Measurements from ENCODE around the gene NUDT13. TPM values are rescaled to one million over a fixed set of nuclear protein-coding genes. Genes with fewer than 3 reads are reported as not detected.
"Not testable (repeated sequence)": the region's sequence is repeated elsewhere in the genome, so short reads cannot be mapped to it uniquely, and the experiment has no call there.

Gene NUDT13
- total RNA-seq, 2 experiments from 2014 or later, result 0.72 to 0.83 TPM

DNA sequence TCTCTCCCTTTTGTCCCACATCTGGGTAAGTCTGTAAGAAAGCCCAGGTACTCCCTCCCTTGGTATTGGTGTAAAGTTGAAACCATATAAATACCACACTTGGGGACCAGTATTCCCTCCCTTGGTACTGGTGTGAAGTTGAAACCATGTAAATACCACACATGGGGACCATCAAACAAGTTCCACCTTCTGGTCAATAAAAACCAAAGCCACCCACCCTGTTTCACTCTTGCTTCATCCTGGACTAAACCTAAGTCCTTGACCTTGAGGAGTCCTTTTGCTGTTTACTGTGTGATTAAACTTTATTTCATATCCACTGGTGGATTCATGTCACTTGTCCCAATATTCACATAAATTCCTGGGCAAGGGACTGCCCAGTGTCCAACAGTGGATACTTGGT is 22.0 kb upstream of the NUDT13 start:
- Mint-ChIP-seq H3K27ac (no peak overlapping the region), H3K4me3 (no peak overlapping the region), H3K4me1 (ENCODE audit: low read depth) (peaks cover 10% of the 10 kb centered on the region), H3K36me3 (ENCODE audit: low read depth) (no peaks in the 10 kb centered on the region), H3K27me3 (ENCODE audit: low read depth) (no peaks in the 10 kb centered on the region), H3K9me3 (no peaks in the 10 kb centered on the region)
- CTCF ChIA-PET, result interaction anchor here (1.4 kb wide), 1 partner anchor 71 kb away, joined by 5 read pairs; no protein-coding TSS in a partner anchor
- no peak for DNase-seq
- intact Hi-C loops (cut with micrococcal nuclease), result no loop called here

DNA sequence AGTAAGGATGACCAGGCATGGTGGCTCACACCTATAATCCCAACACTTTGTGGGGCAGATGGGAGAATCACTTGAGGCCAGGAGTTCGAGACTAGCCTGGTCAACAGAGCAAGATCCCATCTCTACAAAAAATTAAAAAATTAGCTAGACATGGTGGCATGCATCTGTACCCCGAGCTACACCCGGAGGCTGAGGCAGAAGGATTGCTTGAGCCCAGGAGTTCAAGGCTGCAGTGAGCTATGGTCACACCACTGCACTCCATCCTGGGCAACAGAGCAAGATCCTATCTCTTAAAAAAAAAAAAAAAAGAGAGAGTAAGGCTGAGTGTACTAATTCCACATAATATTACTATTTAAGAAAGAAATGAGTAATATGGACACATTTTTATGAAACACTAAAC is 17.4 kb upstream of the NUDT13 start:
- no peak overlapping the region for H3K27ac Mint-ChIP-seq
- DNase-seq, result no peak
- peaks cover 32% of the 10 kb centered on the region for H3K4me1 Mint-ChIP-seq (ENCODE audit: low read depth)
- H3K27me3 Mint-ChIP-seq (ENCODE audit: low read depth), result no peaks in the 10 kb centered on the region
- CTCF ChIA-PET, result interaction anchor here (1.6 kb wide), 1 partner anchor 15 kb away, joined by 4 read pairs; no protein-coding TSS in a partner anchor
- H3K9me3 Mint-ChIP-seq, result no peaks in the 10 kb centered on the region
- H3K4me3 Mint-ChIP-seq, result no peak overlapping the region
- intact Hi-C loops (cut with micrococcal nuclease), result no loop called here
- H3K36me3 Mint-ChIP-seq (ENCODE audit: low read depth), result no peaks in the 10 kb centered on the region

DNA sequence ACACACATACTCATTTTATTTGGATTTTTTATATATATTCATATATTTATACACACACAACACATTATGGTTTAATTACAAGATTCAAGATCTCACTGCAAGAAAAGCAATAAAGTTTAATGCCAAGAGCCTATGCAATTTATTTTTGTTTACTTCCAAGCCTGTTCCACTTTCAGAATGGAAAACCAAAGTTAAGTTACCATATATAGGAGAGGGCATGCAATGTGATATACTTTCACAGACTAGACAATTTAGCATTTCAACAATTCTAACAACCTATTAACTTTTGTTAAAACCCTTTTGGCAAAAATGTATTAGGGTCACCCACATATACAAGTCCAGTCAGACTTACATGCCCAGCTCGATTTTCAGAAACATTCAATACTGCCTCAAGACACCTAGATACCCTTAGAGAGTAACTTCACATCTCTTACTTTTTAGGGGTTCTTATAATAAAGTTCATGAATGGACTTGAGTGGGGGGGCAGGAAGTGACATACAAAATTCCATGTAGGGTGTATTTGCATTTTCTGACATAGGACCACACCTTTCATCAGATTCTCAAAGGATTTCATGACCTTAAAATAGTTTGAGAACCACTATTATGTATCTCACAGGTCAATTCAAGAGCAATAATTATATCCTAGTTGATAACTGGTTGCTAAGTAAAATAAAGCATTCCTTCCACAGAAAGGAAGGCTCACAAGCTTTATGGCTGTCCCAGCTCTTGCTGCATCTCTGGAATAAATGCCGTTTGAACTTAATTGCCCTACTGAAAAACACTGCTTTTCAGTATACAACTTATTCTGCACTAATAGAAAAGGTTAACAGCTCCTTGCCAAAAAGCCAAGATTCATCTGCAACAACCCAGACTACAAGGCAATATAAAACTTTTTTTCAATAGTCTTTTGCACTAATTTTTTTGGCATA is 16.1 kb upstream of the NUDT13 start:
- DNase-seq, result no peak
- CTCF ChIA-PET, result interaction anchor here (1.3 to 2.5 kb wide), 3 partner anchors 15 to 65 kb away, joined by 3 to 10 read pairs (median 4); no protein-coding TSS in a partner anchor
- no peaks in the 10 kb centered on the region for H3K36me3 Mint-ChIP-seq (ENCODE audit: low read depth)
- H3K4me1 Mint-ChIP-seq (ENCODE audit: low read depth), result peaks cover 33% of the 10 kb centered on the region
- no peaks in the 10 kb centered on the region for H3K27me3 Mint-ChIP-seq (ENCODE audit: low read depth)
- intact Hi-C loops (cut with micrococcal nuclease), result no loop called here
- peak overlapping the region; percentile 24 for H3K27ac Mint-ChIP-seq
- H3K4me3 Mint-ChIP-seq, result peak overlapping the region; percentile 52
- no peaks in the 10 kb centered on the region for H3K9me3 Mint-ChIP-seq

DNA sequence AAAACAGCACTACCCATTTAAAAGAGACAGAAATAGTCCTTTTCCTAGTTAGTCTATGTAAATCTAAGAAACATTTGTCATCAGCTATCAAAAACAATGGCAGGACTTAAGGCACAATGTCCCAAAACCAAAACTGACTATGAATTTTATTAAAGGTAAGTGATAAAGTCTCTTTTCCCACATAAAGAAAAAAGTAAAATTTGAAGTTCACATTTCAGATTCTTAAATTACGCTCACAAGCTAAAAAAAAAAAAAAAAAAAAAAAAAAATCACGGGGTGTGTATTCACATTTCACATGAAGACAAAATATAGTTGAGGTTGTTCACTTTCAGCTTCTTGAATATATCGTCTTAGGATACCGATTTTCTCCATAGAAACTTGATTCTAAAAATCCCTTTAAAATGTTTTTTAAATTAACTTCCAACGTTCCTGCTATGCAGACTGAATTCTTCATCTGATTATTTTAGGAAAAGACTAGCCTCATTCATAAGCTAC is 15.2 kb upstream of the NUDT13 start:
- Mint-ChIP-seq H3K36me3 (ENCODE audit: low read depth) (no peaks in the 10 kb centered on the region), H3K27me3 (ENCODE audit: low read depth) (no peaks in the 10 kb centered on the region), H3K27ac (no peak overlapping the region), H3K4me1 (ENCODE audit: low read depth) (peaks cover 33% of the 10 kb centered on the region), H3K4me3 (peak overlapping the region; percentile 83), H3K9me3 (no peaks in the 10 kb centered on the region)
- DNase-seq, result no peak
- intact Hi-C loops (cut with micrococcal nuclease), result loop anchor here (5.0 kb wide), 1 partner anchor 1732 kb away; the partner anchor contains the start of gene KAT6B
- CTCF ChIA-PET, result interaction anchor here (2.5 kb wide), 1 partner anchor 64 kb away, joined by 10 read pairs; no protein-coding TSS in a partner anchor

DNA sequence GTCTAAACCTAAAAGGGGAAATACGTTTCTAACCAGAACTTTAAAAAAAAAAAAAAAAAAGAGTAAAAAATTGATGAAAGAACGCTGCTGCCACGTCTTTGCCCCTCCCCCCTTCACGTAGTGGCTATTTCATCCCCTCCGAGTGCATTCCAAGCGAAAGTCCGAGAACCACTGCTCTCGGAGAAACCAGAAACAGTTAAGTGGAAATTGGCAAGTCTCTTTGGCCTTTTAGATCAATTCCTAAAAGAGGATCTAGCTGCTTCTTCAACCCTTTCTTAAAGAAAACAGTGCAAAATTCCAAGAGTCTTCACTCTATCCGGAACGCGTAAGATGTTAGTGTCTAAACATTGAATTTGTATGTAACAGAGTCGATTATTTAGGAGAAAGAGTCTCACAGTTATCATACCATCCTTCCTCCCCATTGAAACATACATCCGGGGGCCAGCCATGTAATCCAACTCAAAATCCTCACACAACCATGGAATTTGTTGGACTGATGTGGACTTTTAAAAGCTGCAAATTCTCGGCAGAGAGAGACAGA is 14.7 kb upstream of the NUDT13 start:
- peak; percentile 42 for DNase-seq
- Mint-ChIP-seq H3K36me3 (ENCODE audit: low read depth) (no peaks in the 10 kb centered on the region), H3K4me1 (ENCODE audit: low read depth) (peaks cover 33% of the 10 kb centered on the region), H3K9me3 (no peaks in the 10 kb centered on the region), H3K27ac (peak overlapping the region; percentile 93), H3K27me3 (ENCODE audit: low read depth) (no peaks in the 10 kb centered on the region), H3K4me3 (peak overlapping the region; percentile 83)
- intact Hi-C loops (cut with micrococcal nuclease), result loop anchor here (1.0 to 5.0 kb wide), 7 partner anchors 64 to 1732 kb away; partner anchors contain the start of genes CFAP70, DNAJC9, KAT6B and MICU1
- CTCF ChIA-PET, result interaction anchor here (0.7 to 2.5 kb wide), 4 partner anchors 14 to 174 kb away, joined by 3 to 10 read pairs (median 6); partner anchors contain the start of gene NUDT13

DNA sequence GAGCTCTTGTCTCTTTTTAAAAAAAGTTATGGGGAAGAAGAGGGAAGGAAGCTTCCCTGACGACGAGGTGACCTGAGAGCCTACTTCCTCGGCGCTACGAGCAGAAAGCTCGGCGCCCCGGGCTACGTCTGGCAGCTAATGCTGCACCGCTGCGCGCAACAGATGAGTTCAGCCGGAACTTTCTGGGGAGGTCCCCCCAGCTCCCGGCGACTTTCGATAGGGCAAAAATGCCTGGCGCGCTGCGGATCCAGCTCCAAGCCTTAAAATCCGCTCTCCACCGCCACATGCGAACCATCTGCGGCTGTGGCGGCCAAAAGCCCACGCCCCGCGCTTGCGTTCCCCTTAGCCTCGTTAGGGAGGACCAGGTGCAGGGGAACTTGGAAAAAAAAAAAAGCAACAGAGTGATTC is 14.2 kb upstream of the NUDT13 start:
- peaks cover 33% of the 10 kb centered on the region for H3K4me1 Mint-ChIP-seq (ENCODE audit: low read depth)
- H3K4me3 Mint-ChIP-seq, result peak overlapping the region; percentile 83
- peak; percentile 83 for DNase-seq
- no peaks in the 10 kb centered on the region for H3K9me3 Mint-ChIP-seq
- H3K27ac Mint-ChIP-seq, result peak overlapping the region; percentile 93
- intact Hi-C loops (cut with micrococcal nuclease), result loop anchor here (1.0 to 5.0 kb wide), 7 partner anchors 63 to 1731 kb away; partner anchors contain the start of genes CFAP70, DNAJC9, KAT6B and MICU1
- H3K36me3 Mint-ChIP-seq (ENCODE audit: low read depth), result no peaks in the 10 kb centered on the region
- H3K27me3 Mint-ChIP-seq (ENCODE audit: low read depth), result no peaks in the 10 kb centered on the region
- CTCF ChIA-PET, result interaction anchor here (0.7 to 2.5 kb wide), 4 partner anchors 14 to 173 kb away, joined by 3 to 10 read pairs (median 6); partner anchors contain the start of gene NUDT13

DNA sequence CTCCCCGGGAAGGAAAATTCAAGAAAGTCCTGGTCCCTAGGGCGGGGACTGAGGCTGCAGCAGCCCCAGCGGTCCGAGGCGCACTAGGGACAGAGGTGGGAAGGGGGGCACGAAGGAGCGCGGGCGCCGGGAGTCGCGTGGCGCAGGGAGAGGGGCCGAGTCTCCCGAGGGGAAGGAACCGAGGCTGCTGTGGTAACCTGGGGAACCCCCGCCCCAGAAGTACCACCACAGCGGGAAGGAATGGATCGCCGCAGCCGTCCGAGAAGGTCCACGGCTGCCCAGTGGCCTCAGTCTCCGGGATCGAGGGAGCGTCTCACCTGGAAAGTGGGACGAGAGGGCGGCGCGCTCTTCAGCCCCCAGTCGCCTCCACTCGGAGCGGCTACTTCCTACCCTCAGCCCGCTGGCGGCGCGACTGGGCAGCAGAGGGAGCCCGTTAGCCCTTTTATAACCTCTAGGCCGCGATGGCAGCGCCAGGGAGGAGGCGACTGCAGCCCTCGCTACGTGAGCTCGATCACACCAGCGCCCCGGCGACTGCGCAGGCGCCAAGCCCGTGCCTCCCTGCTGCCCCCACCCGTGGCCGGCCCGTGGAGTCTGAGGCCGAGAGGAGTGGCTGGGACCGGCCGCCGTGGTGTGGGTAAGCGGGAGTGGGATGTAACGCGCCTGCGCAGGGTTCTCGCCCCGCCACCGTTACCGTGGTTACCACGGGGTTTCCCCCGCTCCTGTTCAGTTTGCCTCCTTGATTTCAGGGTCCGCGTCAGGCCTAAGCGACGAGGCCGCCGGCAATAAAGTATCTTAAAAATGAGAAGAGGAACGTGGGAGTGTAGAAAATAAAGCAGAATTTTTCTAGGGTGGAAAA is 13.6 kb upstream of the NUDT13 start, which contains the start of gene P4HA1:
Gene P4HA1 (minus strand): TSS at position 418 of the 856 bp plus-strand sequence. CDS start 21,983 bp downstream, outside the sequence.
- intact Hi-C loops (cut with micrococcal nuclease), result loop anchor here (1.0 to 5.0 kb wide), 9 partner anchors 14 to 1731 kb away; partner anchors contain the start of genes CFAP70, DNAJC9, KAT6B and MICU1

DNA sequence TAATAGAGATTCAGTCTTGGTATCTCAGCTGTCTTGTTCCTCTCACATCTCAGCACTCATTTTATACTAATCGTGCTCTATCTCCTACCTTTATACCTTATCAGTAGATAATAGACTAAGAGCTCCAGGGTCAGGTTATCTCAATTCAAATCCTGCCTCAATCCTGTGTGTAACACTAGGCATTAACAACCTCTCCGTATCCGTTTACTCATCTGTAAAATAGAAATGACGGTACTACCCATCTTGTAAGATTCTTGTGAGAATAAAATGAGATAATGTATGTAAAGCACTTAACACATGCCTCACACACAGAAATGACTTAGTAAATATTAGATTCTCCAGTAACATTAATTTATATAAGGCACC is 13.0 kb upstream of the NUDT13 start:
- H3K27me3 Mint-ChIP-seq (ENCODE audit: low read depth), result no peaks in the 10 kb centered on the region
- intact Hi-C loops (cut with micrococcal nuclease), result loop anchor here (1.0 to 5.0 kb wide), 6 partner anchors 13 to 1730 kb away; partner anchors contain the start of genes CFAP70, KAT6B, MICU1 and NUDT13
- no peak for DNase-seq
- peak overlapping the region; percentile 93 for H3K27ac Mint-ChIP-seq
- CTCF ChIA-PET, result interaction anchor here (0.6 to 4.0 kb wide), 6 partner anchors 8 to 870 kb away, joined by 3 to 16 read pairs (median 4); partner anchors contain the start of gene NUDT13
- no peaks in the 10 kb centered on the region for H3K9me3 Mint-ChIP-seq
- peak overlapping the region; percentile 83 for H3K4me3 Mint-ChIP-seq
- H3K36me3 Mint-ChIP-seq (ENCODE audit: low read depth), result peaks cover 2% of the 10 kb centered on the region
- peaks cover 28% of the 10 kb centered on the region for H3K4me1 Mint-ChIP-seq (ENCODE audit: low read depth)

More for the DNA sequence above, 13.6 kb upstream of the NUDT13 start, which contains the start of gene P4HA1:
- H3K36me3 Mint-ChIP-seq (ENCODE audit: low read depth), result no peaks in the 10 kb centered on the region
- H3K9me3 Mint-ChIP-seq, result no peaks in the 10 kb centered on the region
- H3K4me3 Mint-ChIP-seq, result peak within 1 kb of the TSS; percentile 83
- peak; percentile 96 for DNase-seq
- H3K27me3 Mint-ChIP-seq (ENCODE audit: low read depth), result no peaks in the 10 kb centered on the region
- H3K27ac Mint-ChIP-seq, result peak within 1 kb of the TSS; percentile 93
- CTCF ChIA-PET, result interaction anchor here (0.6 to 4.0 kb wide), 9 partner anchors 9 to 173 kb away, joined by 3 to 16 read pairs (median 4); partner anchors contain the start of gene NUDT13
- peaks cover 32% of the 10 kb centered on the region for H3K4me1 Mint-ChIP-seq (ENCODE audit: low read depth)

DNA sequence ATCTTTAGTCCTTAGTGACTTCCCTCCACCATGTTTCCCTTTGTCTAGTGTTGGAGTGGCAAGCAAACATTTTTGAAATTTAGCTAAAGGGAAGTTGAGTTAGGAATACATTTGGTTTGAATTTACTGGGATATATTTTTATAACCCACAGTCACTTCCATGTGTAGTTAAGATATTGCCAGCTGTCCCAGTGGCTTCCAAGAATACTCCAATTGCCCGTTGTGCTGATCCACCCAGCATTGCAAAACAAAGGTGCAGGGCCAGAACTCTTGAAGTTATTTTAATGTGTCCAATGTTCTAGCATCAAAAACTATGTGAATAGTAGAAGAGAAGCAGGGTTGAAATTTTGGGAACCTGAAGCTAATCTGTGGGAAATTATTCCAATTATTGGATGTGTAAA is 11.1 kb upstream of the NUDT13 start:
- no peaks in the 10 kb centered on the region for H3K27me3 Mint-ChIP-seq (ENCODE audit: low read depth)
- no peak overlapping the region for H3K27ac Mint-ChIP-seq
- no peak for DNase-seq
- H3K4me1 Mint-ChIP-seq (ENCODE audit: low read depth), result peaks cover 18% of the 10 kb centered on the region
- H3K36me3 Mint-ChIP-seq (ENCODE audit: low read depth), result peaks cover 2% of the 10 kb centered on the region
- CTCF ChIA-PET, result interaction anchor here (0.6 to 4.0 kb wide), 4 partner anchors 11 to 271 kb away, joined by 3 to 16 read pairs (median 5); partner anchors contain the start of gene NUDT13
- H3K9me3 Mint-ChIP-seq, result no peaks in the 10 kb centered on the region
- intact Hi-C loops (cut with micrococcal nuclease), result loop anchor here (5.0 kb wide), 1 partner anchor 1728 kb away; the partner anchor contains the start of gene KAT6B
- H3K4me3 Mint-ChIP-seq, result no peak overlapping the region

DNA sequence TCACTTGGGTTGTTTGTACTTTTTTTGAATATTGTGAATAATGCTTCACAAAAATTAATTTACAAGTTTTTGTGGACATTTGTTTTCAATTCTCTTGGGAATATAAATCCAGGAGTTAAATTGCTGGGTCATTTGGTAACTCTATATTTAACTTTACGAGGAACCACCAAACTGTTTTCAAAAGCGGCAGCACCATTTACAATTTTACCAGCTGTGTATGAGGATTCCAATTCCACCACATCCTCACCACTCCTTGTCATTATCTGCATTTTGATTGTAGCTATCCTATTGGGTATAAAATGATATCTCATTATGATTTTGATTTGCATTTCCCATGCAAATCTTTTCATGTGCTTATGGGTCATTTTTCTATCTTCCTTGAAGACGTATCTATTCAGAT is 4.0 kb upstream of the NUDT13 start:
- CTCF ChIA-PET, result interaction anchor here (1.0 kb wide), 1 partner anchor 53 kb away, joined by 3 read pairs; no protein-coding TSS in a partner anchor

DNA sequence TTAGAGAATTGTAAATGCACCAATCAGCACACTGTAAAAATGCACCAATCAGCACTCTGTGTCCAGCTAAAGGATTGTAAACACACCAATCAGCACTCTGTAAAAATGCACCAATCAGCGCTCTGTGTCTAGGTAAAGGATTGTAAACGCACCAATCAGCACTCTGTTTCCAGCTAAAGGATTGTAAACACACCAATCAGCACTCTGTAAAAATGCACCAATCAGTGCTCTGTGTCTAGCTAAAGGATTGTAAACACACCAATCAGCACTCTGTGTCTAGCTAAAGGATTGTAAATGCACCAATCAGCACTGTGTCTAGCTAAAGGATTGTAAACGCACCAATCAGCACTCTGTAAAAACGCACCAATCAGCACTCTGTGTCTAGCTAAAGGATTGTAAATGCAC is 1.0 kb upstream of the NUDT13 start:
- H3K27ac Mint-ChIP-seq; DNase-seq; H3K4me3 Mint-ChIP-seq; H3K9me3 Mint-ChIP-seq; intact Hi-C loops (cut with micrococcal nuclease); H3K27me3 Mint-ChIP-seq (ENCODE audit: low read depth): not testable (repeated sequence)
- Mint-ChIP-seq H3K36me3 (ENCODE audit: low read depth) (peaks cover 21% of the 10 kb centered on the region), H3K4me1 (ENCODE audit: low read depth) (peaks cover 15% of the 10 kb centered on the region)
- CTCF ChIA-PET, result interaction anchor here (1.1 to 2.8 kb wide), 3 partner anchors 11 to 15 kb away, joined by 3 to 16 read pairs (median 9); partner anchors contain the start of gene P4HA1

More for the DNA sequence above, 4.0 kb upstream of the NUDT13 start:
- DNase-seq, result no peak
- no peak overlapping the region for H3K27ac Mint-ChIP-seq
- peaks cover 7% of the 10 kb centered on the region for H3K9me3 Mint-ChIP-seq
- peaks cover 23% of the 10 kb centered on the region for H3K36me3 Mint-ChIP-seq (ENCODE audit: low read depth)
- no peak overlapping the region for H3K4me3 Mint-ChIP-seq
- H3K27me3 Mint-ChIP-seq (ENCODE audit: low read depth), result no peaks in the 10 kb centered on the region
- intact Hi-C loops (cut with micrococcal nuclease), result no loop called here
- peaks cover 12% of the 10 kb centered on the region for H3K4me1 Mint-ChIP-seq (ENCODE audit: low read depth)
